ENCODE results near the gene TRAK1. TPM values are rescaled to one million over a fixed set of nuclear protein-coding genes. Genes with fewer than 3 reads are reported as not detected.

TRAK1 gene
- total and polyA plus RNA-seq, 2 of the 4 experiments (the other 2 are of a cell fraction): 25.6 to 28.1 TPM

GRCh38 chr3:42050126-42050525 lies 41.0 kb upstream of the TRAK1 start:
- Histone ChIP-seq H4K20me1 (ENCODE audit: insufficient read depth, low read length) (0 out of 2 replicates have a peak, but pooled peaks cover 8% of the 10 kb centered on the region), H3K9me1 (ENCODE audit: insufficient read depth, low read length) (peaks cover 28% of the 10 kb centered on the region), H3K4ac (ENCODE audit: low read depth, low read length) (no peak overlapping the region), H3K27ac (ENCODE audit: insufficient read depth, low read length) (no peak overlapping the region), H2BK5ac (ENCODE audit: low read depth, low read length, poor library complexity, severe bottlenecking) (no peak overlapping the region), H3K23ac (ENCODE audit: low read depth, low read length) (no peak overlapping the region), H3K9ac (ENCODE audit: low read depth, low read length) (no peak overlapping the region), H2BK15ac (ENCODE audit: low read depth, low read length) (no peak overlapping the region), H3K79me1 (ENCODE audit: low read depth in 1 of 2, low read length in 2 of 2) (peaks cover 20 to 70% of the 10 kb centered on the region in 2 experiments), H3K14ac (replicated peaks; ENCODE audit: low read depth, low read length) (no peak overlapping the region), H3K4me1 (ENCODE audit: control insufficient read depth, insufficient read depth, low read length) (peaks cover 27% of the 10 kb centered on the region), H2AFZ (replicated peaks; ENCODE audit: low read length, poor library complexity) (no peak overlapping the region), H2AK9ac (replicated peaks; ENCODE audit: low read depth, low read length, poor library complexity) (no peak overlapping the region), H3K27me3 (ENCODE audit: control insufficient read depth, insufficient read depth, low read length) (no peaks in the 10 kb centered on the region), H4K8ac (ENCODE audit: low read depth in 2 of 2, low read length in 2 of 2) (no peak overlapping the region), H3K56ac (ENCODE audit: extremely low read depth, insufficient read depth, low read length) (no peak overlapping the region), H2BK20ac (ENCODE audit: low read depth, low read length) (no peak overlapping the region), H2AK5ac (ENCODE audit: low read depth, low read length) (no peak overlapping the region), H3K36me3 (ENCODE audit: control insufficient read depth, insufficient read depth, low read length) (no peaks in the 10 kb centered on the region), H2BK120ac (ENCODE audit: low read depth, low read length) (no peak overlapping the region), H4K5ac (ENCODE audit: low read depth, low read length) (no peak overlapping the region), H3K9me3 (ENCODE audit: control insufficient read depth, insufficient read depth, low read length) (no peaks in the 10 kb centered on the region), H3K4me3 (ENCODE audit: insufficient read depth, low read depth, low read length) (no peak overlapping the region), H3K18ac (ENCODE audit: low read depth, low read length) (no peak overlapping the region), H4K91ac (ENCODE audit: insufficient read depth, low read depth, low read length) (no peak overlapping the region), H3K4me2 (ENCODE audit: low read depth, low read length) (no peak overlapping the region)
- no TSS peak for BruUV-seq (replicated peaks)
- DNase-seq (no peak), ATAC-seq (ENCODE audit: low read depth) (no peak)
- intact Hi-C loops (cut with micrococcal nuclease): no loop called here
- in situ Hi-C loops (cut with MboI; ENCODE audit: low sequenced_read_pairs): no loop called here
- ChIA-PET CTCF (interaction anchor here (1.0 kb wide), 1 partner anchor 49 kb away, joined by 3 read pairs; no protein-coding TSS in a partner anchor), POLR2A (ENCODE audit: unreplicated experiment) (no interaction called here)
- dilution Hi-C loops (cut with HindIII; ENCODE audit: low sequenced_read_pairs, unreplicated experiment): no loop called here
- no CpG with 5 or more reads among the region's 6 CpGs for WGBS, 2 experiments (ENCODE audit: extremely low coverage in 2 of 2, insufficient read length in 1 of 2)
- no peak for TF ChIP-seq MAFK (IDR thresholded peaks at IDR 0.05; ENCODE audit: low read depth, low read length)
- TF ChIP-seq RFX5 (IDR thresholded peaks at IDR 0.05; ENCODE audit: low read depth, low read length): no peak
- no peak for TF ChIP-seq RCOR1 (IDR thresholded peaks at IDR 0.05; ENCODE audit: insufficient replicate concordance, low read length)
- TF ChIP-seq BHLHE40 (IDR thresholded peaks at IDR 0.05; ENCODE audit: low read depth, low read length): no peak
- TF ChIP-seq NFE2L2 (IDR thresholded peaks at IDR 0.05; ENCODE audit: low read depth, low read length): no peak
- no peak for TF ChIP-seq SMC3 (IDR thresholded peaks at IDR 0.05; ENCODE audit: low read depth, low read length)
- TF ChIP-seq POLR2A (IDR thresholded peaks at IDR 0.05; ENCODE audit: low read depth, low read length): no peak
- no peak for TF ChIP-seq CTCF (conservative IDR thresholded peaks at IDR 0.05; ENCODE audit: low read depth, low read length)
- TF ChIP-seq RAD21 (IDR thresholded peaks at IDR 0.05; ENCODE audit: low read length): no peak
- no peak for TF ChIP-seq CHD1 (IDR thresholded peaks at IDR 0.05; ENCODE audit: low read depth, low read length)
